IPS-18a (cell line): Measurements from ENCODE around the gene OTOA.
"Not testable (repeated sequence)": the region's sequence is repeated elsewhere in the genome, so short reads cannot be mapped to it uniquely, and the experiment has no call there.

Source experiments
- H3K27ac ChIP-seq: one replicate; pipeline ENCODE4 v1.5.1; 2013; ENCODE audit warnings: low read length
- H3K27me3 ChIP-seq: one replicate; pipeline ENCODE4 v1.6.1; 2013; ENCODE audit warnings: mild to moderate bottlenecking, low read length; ENCODE audit not compliant: control insufficient read depth, insufficient read depth
- H3K36me3 ChIP-seq: one replicate; pipeline ENCODE4 v1.6.1; 2013; ENCODE audit warnings: low read depth, low read length; ENCODE audit not compliant: control insufficient read depth
- H3K4me1 ChIP-seq: one replicate; pipeline ENCODE4 v1.6.1; 2013; ENCODE audit warnings: low read depth, low read length; ENCODE audit not compliant: control insufficient read depth
- H3K4me3 ChIP-seq: one replicate; pipeline ENCODE4 v1.5.1; 2013; ENCODE audit warnings: low read length
- H3K9ac ChIP-seq: one replicate; pipeline ENCODE4 v1.6.1; 2013; ENCODE audit warnings: mild to moderate bottlenecking, low read length, moderate library complexity
- H3K9me3 ChIP-seq: one replicate; pipeline ENCODE4 v1.6.1; 2013; ENCODE audit warnings: low read depth, low read length; ENCODE audit not compliant: control insufficient read depth

Gene OTOA

GRCh38 chr16:21629616-21630539 is 33.9 kb upstream of the OTOA start:
- not testable (repeated sequence) for H3K27me3 ChIP-seq, H3K9ac ChIP-seq, H3K4me1 ChIP-seq, H3K9me3 ChIP-seq, H3K4me3 ChIP-seq, H3K27ac ChIP-seq, H3K36me3 ChIP-seq

- not testable (repeated sequence) for H3K36me3 ChIP-seq
Measured at GRCh38 chr16:21630866-21631265, 32.9 kb upstream of the OTOA start.

GRCh38 chr16:21631376-21631775 is 32.4 kb upstream of the OTOA start:
- not testable (repeated sequence) for H3K9me3 ChIP-seq, H3K36me3 ChIP-seq, H3K4me3 ChIP-seq, H3K4me1 ChIP-seq, H3K9ac ChIP-seq, H3K27ac ChIP-seq, H3K27me3 ChIP-seq

More at GRCh38 chr16:21630866-21631265, 32.9 kb upstream of the OTOA start:
- H3K4me1 ChIP-seq, H3K27me3 ChIP-seq, H3K27ac ChIP-seq, H3K9ac ChIP-seq, H3K9me3 ChIP-seq, H3K4me3 ChIP-seq: not testable (repeated sequence)

GRCh38 chr16:21631951-21632575 is 31.7 kb upstream of the OTOA start:
- not testable (repeated sequence) for H3K4me1 ChIP-seq, H3K27me3 ChIP-seq, H3K36me3 ChIP-seq, H3K4me3 ChIP-seq, H3K9ac ChIP-seq, H3K27ac ChIP-seq, H3K9me3 ChIP-seq

- H3K36me3 ChIP-seq = no peaks in the 10 kb centered on the region
- H3K9ac ChIP-seq = no peak overlapping the region
- no peaks in the 10 kb centered on the region for H3K27me3 ChIP-seq
- no peaks in the 10 kb centered on the region for H3K9me3 ChIP-seq
- H3K27ac ChIP-seq = no peak overlapping the region
- no peak overlapping the region for H3K4me3 ChIP-seq
- H3K4me1 ChIP-seq = no peaks in the 10 kb centered on the region
Measured at GRCh38 chr16:21634216-21634615, 29.6 kb upstream of the OTOA start.

- not testable (repeated sequence) for H3K27ac ChIP-seq, H3K9me3 ChIP-seq, H3K9ac ChIP-seq, H3K36me3 ChIP-seq, H3K4me1 ChIP-seq, H3K27me3 ChIP-seq, H3K4me3 ChIP-seq
Measured at GRCh38 chr16:21635694-21636093, 28.1 kb upstream of the OTOA start.

- no peak overlapping the region for H3K27ac ChIP-seq
- no peak overlapping the region for H3K9ac ChIP-seq
- no peak overlapping the region for H3K4me3 ChIP-seq
- H3K27me3 ChIP-seq = no peaks in the 10 kb centered on the region
- H3K4me1 ChIP-seq = no peaks in the 10 kb centered on the region
- no peaks in the 10 kb centered on the region for H3K36me3 ChIP-seq
- no peaks in the 10 kb centered on the region for H3K9me3 ChIP-seq
Measured at GRCh38 chr16:21637032-21637968, 26.5 kb upstream of the OTOA start.

- no peaks in the 10 kb centered on the region for H3K27me3 ChIP-seq
- no peaks in the 10 kb centered on the region for H3K9me3 ChIP-seq
- no peaks in the 10 kb centered on the region for H3K4me1 ChIP-seq
- H3K36me3 ChIP-seq = no peaks in the 10 kb centered on the region
- H3K9ac ChIP-seq = no peak overlapping the region
- no peak overlapping the region for H3K4me3 ChIP-seq
- no peak overlapping the region for H3K27ac ChIP-seq
Measured at GRCh38 chr16:21638573-21638975, 25.2 kb upstream of the OTOA start.

- H3K27ac ChIP-seq = no peak overlapping the region
- no peaks in the 10 kb centered on the region for H3K36me3 ChIP-seq
- H3K9me3 ChIP-seq = no peaks in the 10 kb centered on the region
- no peaks in the 10 kb centered on the region for H3K4me1 ChIP-seq
- H3K4me3 ChIP-seq = no peak overlapping the region
- no peaks in the 10 kb centered on the region for H3K27me3 ChIP-seq
- no peak overlapping the region for H3K9ac ChIP-seq
Measured at GRCh38 chr16:21639493-21639892, 24.3 kb upstream of the OTOA start.

- no peak overlapping the region for H3K4me3 ChIP-seq
- H3K27me3 ChIP-seq = no peaks in the 10 kb centered on the region
- H3K27ac ChIP-seq = no peak overlapping the region
- no peaks in the 10 kb centered on the region for H3K9me3 ChIP-seq
- H3K9ac ChIP-seq = no peak overlapping the region
- H3K36me3 ChIP-seq = no peaks in the 10 kb centered on the region
- no peaks in the 10 kb centered on the region for H3K4me1 ChIP-seq
Measured at GRCh38 chr16:21641916-21642315, 21.9 kb upstream of the OTOA start.

GRCh38 chr16:21642861-21643260 is 20.9 kb upstream of the OTOA start:
- Histone ChIP-seq H3K9me3 (no peaks in the 10 kb centered on the region), H3K4me1 (no peaks in the 10 kb centered on the region), H3K27me3 (no peaks in the 10 kb centered on the region), H3K36me3 (no peaks in the 10 kb centered on the region), H3K9ac (no peak overlapping the region), H3K4me3 (no peak overlapping the region), H3K27ac (no peak overlapping the region)
